ENCODE results near the gene IL5RA.

GRCh38 chr3:3020209-3020608, 90.0 kb downstream of the IL5RA start:
- TF ChIP-seq CTCF (IDR thresholded peaks at IDR 0.05) (no peak), POLR2A (IDR thresholded peaks at IDR 0.05) (no peak)

All from prostate gland (tissue), 2 donors.